Keratinocyte (primary cell): ENCODE results near the gene KSR2. TPM values are rescaled to one million over a fixed set of nuclear protein-coding genes. Genes with fewer than 3 reads are reported as not detected.

Experiments
- DNase-seq: peaks from one replicate; pipeline ENCODE4 v3.0.0-alpha.2; 2011; ENCODE audit warnings: low read depth, missing footprints, low spot score
- FAIRE-seq: peaks from 2 replicates; lab custom pipeline; 2011; peaks lifted over from hg19 to GRCh38; lab: Jason Lieb, UNC
- H2AFZ ChIP-seq: 2 replicates; pipeline ENCODE4 v1.6.0; 2012; ENCODE audit warnings: low read length, control low read depth, inconsistent platforms; ENCODE audit not compliant: control insufficient read depth
- H3K27ac ChIP-seq: 2 replicates; pipeline ENCODE4 v1.5.1; 2011; ENCODE audit warnings: low read length; ENCODE audit not compliant: control insufficient read depth, insufficient read depth
- H3K27me3 ChIP-seq: 3 replicates; pipeline ENCODE4 v1.6.0; 2011; ENCODE audit warnings: low read length; ENCODE audit not compliant: control insufficient read depth, insufficient read depth; ENCODE audit errors: extremely low read depth
- H3K36me3 ChIP-seq, 2 experiments: 2 replicates in 1 of 2; 3 replicates in 1 of 2; pipeline ENCODE4 v1.5.1; 2011; ENCODE audit warnings: low read length in 2 of 2, mild to moderate bottlenecking in 1 of 2; ENCODE audit not compliant: control insufficient read depth in 2 of 2, insufficient read depth in 2 of 2; ENCODE audit errors: extremely low read depth in 1 of 2
- H3K4me1 ChIP-seq: 3 replicates; pipeline ENCODE4 v1.5.1; 2011; ENCODE audit warnings: low read length; ENCODE audit not compliant: control insufficient read depth, insufficient read depth; ENCODE audit errors: extremely low read depth
- H3K4me2 ChIP-seq: 3 replicates; pipeline ENCODE4 v1.6.0; 2011; ENCODE audit warnings: low read depth, low read length; ENCODE audit not compliant: control insufficient read depth, insufficient read depth; ENCODE audit errors: extremely low read depth
- H3K4me3 ChIP-seq, 3 experiments: fragments of 200-600 bp in 1 of 3; sonication (generic) in 1 of 3; 2 replicates in 2 of 3; 3 replicates in 1 of 3; pipeline ENCODE4 v1.5.1; 2011 to 2016; ENCODE audit warnings: low read length in 3 of 3, mild to moderate bottlenecking in 3 of 3, control low read depth in 2 of 3, inconsistent platforms in 1 of 3, low read depth in 1 of 3, mixed read lengths in 1 of 3, mixed run types in 1 of 3, moderate library complexity in 1 of 3; ENCODE audit not compliant: control insufficient read depth in 2 of 3, insufficient read depth in 2 of 3; ENCODE audit errors: extremely low read depth in 1 of 3
- H3K79me2 ChIP-seq: 2 replicates; pipeline ENCODE4 v1.6.0; 2012; ENCODE audit warnings: low read length; ENCODE audit not compliant: control insufficient read depth, insufficient read depth
- H3K9ac ChIP-seq: 3 replicates; pipeline ENCODE4 v1.6.0; 2011; ENCODE audit warnings: low read length; ENCODE audit not compliant: control insufficient read depth, insufficient read depth; ENCODE audit errors: extremely low read depth
- H3K9me1 ChIP-seq: 3 replicates; pipeline ENCODE4 v1.6.0; 2011; ENCODE audit warnings: low read length; ENCODE audit not compliant: control insufficient read depth, insufficient read depth; ENCODE audit errors: extremely low read depth
- H3K9me3 ChIP-seq: 2 replicates; pipeline ENCODE4 v1.5.1; 2012; ENCODE audit warnings: low read depth, low read length; ENCODE audit not compliant: control insufficient read depth
- H4K20me1 ChIP-seq: 3 replicates; pipeline ENCODE4 v1.6.0; 2011; ENCODE audit warnings: low read length; ENCODE audit not compliant: control insufficient read depth, insufficient read depth; ENCODE audit errors: extremely low read depth
- EZH2 ChIP-seq: IDR thresholded peaks from one replicate; pipeline ENCODE4 v1.6.1; 2012; ENCODE audit warnings: inconsistent platforms, mild to moderate bottlenecking, low read length, moderate library complexity
- dilution Hi-C: fragments of 300-500 bp; cut with MboI; formaldehyde crosslinking; loops from one replicate; pipeline ENCODE4 v1.7.0; 2020; ENCODE audit warnings: low sequenced_read_pairs; ENCODE audit not compliant: extremely low pct_ligation_motif_present
- polyA plus RNA-seq, 5 experiments: library from polyadenylated mRNA; depleted of rRNA in 3 of 5; stranded (reverse) in 3 of 5; stranded (forward) in 1 of 5; unstranded in 1 of 5; fragments of >200 nt; gene quantifications; 1 replicate in 1 of 5; 2 replicates in 3 of 5; 3 replicates in 1 of 5; pipeline versions ENCODE4 v1.2.1 to v1.2.3, GENCODE V29; 2011 to 2012; ENCODE audit warnings: missing spikeins in 2 of 5, low read depth in 1 of 5, low replicate concordance in 1 of 5
- TF ChIP-seq, protein P1 (sequence below), 3 experiments: IDR thresholded peaks in 1 of 3; conservative IDR thresholded peaks in 1 of 3; optimal IDR thresholded peaks in 1 of 3; 2 replicates in 2 of 3; 3 replicates in 1 of 3; pipeline versions ENCODE3 to v1.5.1; 2011; ENCODE audit warnings: low read length in 3 of 3, mild to moderate bottlenecking in 3 of 3, moderate library complexity in 2 of 3, control low read depth in 1 of 3, inconsistent platforms in 1 of 3; ENCODE audit not compliant: insufficient read depth in 2 of 3; ENCODE audit errors: extremely low read depth in 1 of 3

The KSR2 gene
- polyA plus RNA-seq, 1 donor (not counting 4 experiments of a cell fraction or from before 2014, with no cell fraction given): 0.01 TPM

GRCh38 chr12:117483501-117483900, 485.3 kb downstream of the KSR2 start:
- dilution Hi-C loops: no loop called here
- Histone ChIP-seq H3K9ac (no peak overlapping the region), H3K9me3 (no peaks in the 10 kb centered on the region), H2AFZ (no peak overlapping the region), H4K20me1 (no peaks in the 10 kb centered on the region), H3K27me3 (no peaks in the 10 kb centered on the region), H3K79me2 (no peaks in the 10 kb centered on the region), H3K4me3 (no peak overlapping the region), H3K36me3 (no peaks in the 10 kb centered on the region), H3K27ac (no peak overlapping the region), H3K9me1 (no peaks in the 10 kb centered on the region), H3K4me2 (no peak overlapping the region), H3K4me1 (no peaks in the 10 kb centered on the region)
- TF ChIP-seq, protein P1, sequence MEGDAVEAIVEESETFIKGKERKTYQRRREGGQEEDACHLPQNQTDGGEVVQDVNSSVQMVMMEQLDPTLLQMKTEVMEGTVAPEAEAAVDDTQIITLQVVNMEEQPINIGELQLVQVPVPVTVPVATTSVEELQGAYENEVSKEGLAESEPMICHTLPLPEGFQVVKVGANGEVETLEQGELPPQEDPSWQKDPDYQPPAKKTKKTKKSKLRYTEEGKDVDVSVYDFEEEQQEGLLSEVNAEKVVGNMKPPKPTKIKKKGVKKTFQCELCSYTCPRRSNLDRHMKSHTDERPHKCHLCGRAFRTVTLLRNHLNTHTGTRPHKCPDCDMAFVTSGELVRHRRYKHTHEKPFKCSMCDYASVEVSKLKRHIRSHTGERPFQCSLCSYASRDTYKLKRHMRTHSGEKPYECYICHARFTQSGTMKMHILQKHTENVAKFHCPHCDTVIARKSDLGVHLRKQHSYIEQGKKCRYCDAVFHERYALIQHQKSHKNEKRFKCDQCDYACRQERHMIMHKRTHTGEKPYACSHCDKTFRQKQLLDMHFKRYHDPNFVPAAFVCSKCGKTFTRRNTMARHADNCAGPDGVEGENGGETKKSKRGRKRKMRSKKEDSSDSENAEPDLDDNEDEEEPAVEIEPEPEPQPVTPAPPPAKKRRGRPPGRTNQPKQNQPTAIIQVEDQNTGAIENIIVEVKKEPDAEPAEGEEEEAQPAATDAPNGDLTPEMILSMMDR (optimal IDR thresholded peaks at IDR 0.05 in 1 of 3, IDR thresholded peaks at IDR 0.05 in 1 of 3, conservative IDR thresholded peaks at IDR 0.05 in 1 of 3; ENCODE audit: extremely low read depth in 1 of 3, insufficient read depth in 2 of 3, low read length in 3 of 3): no peak
- TF ChIP-seq EZH2: no peak
- DNase-seq: no peak
- FAIRE-seq: no peak

DNA sequence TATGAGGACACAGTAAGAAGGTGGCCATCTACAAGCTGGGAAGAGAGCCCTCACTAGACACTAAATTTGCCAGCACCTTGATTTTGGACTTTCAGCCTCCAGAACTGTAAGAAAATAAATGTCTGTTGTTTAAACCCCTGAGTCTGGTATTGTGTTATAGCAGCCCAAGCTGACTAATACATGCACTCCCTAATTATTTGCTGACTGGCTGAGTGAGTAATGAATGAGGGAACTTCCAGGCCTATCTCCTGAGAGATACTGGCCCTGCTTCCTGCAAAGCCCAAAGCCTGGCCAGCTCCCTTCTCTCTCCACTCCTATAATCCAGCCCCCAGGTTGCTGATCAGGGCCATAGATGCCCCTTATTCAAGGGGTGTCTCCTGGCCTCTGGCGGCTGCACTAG, 487.3 kb downstream of the KSR2 start:
- no peaks in the 10 kb centered on the region for H3K4me1 ChIP-seq

More for the DNA sequence above, 487.3 kb downstream of the KSR2 start:
- no peaks in the 10 kb centered on the region for H3K79me2 ChIP-seq
- no peak overlapping the region for H3K4me2 ChIP-seq
- TF ChIP-seq, protein P1 (optimal IDR thresholded peaks at IDR 0.05 in 1 of 3, IDR thresholded peaks at IDR 0.05 in 1 of 3, conservative IDR thresholded peaks at IDR 0.05 in 1 of 3; ENCODE audit: extremely low read depth in 1 of 3, insufficient read depth in 2 of 3, low read length in 3 of 3): no peak
- TF ChIP-seq EZH2: no peak
- no peaks in the 10 kb centered on the region for H3K27me3 ChIP-seq
- DNase-seq (no peak), FAIRE-seq (no peak)
- no peak overlapping the region for H2AFZ ChIP-seq
- H3K9me1 ChIP-seq: no peaks in the 10 kb centered on the region
- H3K36me3 ChIP-seq: no peaks in the 10 kb centered on the region
- no peaks in the 10 kb centered on the region for H3K9me3 ChIP-seq
- H3K4me3 ChIP-seq: no peak overlapping the region
- dilution Hi-C loops: no loop called here
- no peaks in the 10 kb centered on the region for H4K20me1 ChIP-seq
- H3K27ac ChIP-seq: no peak overlapping the region
- no peak overlapping the region for H3K9ac ChIP-seq
